Choroid plexus epithelial cell (primary cell): ENCODE results near the gene MTA2.
A peak's percentile ranks its signal among the peaks of the same experiment; 100 is the strongest.

Source experiments
- DNase-seq: peaks from one replicate; pipeline ENCODE4 v3.0.0-alpha.2; 2010; ENCODE audit warnings: low read depth
- H3K4me3 ChIP-seq: 2 replicates; pipeline ENCODE4 v1.5.1; 2011; ENCODE audit warnings: low read depth, mild to moderate bottlenecking, control low read depth, low read length, moderate library complexity
- CTCF ChIP-seq: conservative IDR thresholded peaks from 2 replicates; pipeline ENCODE4 v1.5.1; 2011; ENCODE audit warnings: low read depth, mild to moderate bottlenecking, control low read depth, inconsistent platforms, low read length, moderate library complexity

The MTA2 gene

DNA sequence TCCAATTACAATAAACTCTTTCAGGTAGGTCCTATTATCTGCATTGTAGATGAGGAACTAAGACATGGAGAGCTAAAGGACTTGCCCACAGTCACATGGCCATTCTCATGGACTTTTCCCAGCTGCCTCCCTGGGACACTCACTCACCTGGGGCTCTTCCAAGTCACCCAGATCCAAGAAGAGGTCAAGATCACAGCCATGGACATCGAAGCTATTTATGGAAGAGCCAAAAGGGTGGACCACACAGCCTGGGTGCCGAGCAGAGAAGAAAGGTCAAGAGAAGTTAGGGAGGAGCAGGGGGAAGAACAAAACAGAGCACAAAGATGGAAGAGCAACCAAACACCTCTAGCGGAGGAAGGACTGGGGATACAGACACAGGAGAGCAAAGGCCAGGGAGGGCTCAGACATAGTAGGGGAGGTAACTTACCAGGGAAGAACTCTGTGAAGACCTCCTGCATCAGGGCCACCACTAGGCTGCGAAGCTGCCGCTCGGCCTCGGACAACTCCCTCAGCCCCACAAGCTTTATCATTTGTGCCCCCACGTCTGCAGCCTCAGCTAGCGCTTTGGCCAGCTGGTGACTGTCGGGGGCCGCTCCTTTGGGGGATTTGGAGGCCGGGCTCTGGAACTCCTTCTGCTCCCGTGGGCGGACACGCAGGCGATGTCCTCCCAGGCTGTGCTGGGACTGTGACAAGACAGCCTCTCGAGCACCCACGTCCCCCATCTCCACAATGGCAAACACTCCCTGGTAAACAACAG, 20.5 kb downstream of the MTA2 start:
- no peak overlapping the region for H3K4me3 ChIP-seq
- no peak for TF ChIP-seq CTCF

GRCh38 chr11:62579252-62579651, 22.4 kb downstream of the MTA2 start:
- DNase-seq: no peak
- H3K4me3 ChIP-seq: no peak overlapping the region
- no peak for TF ChIP-seq CTCF

More for the DNA sequence above, 20.5 kb downstream of the MTA2 start:
- DNase-seq: no peak

DNA sequence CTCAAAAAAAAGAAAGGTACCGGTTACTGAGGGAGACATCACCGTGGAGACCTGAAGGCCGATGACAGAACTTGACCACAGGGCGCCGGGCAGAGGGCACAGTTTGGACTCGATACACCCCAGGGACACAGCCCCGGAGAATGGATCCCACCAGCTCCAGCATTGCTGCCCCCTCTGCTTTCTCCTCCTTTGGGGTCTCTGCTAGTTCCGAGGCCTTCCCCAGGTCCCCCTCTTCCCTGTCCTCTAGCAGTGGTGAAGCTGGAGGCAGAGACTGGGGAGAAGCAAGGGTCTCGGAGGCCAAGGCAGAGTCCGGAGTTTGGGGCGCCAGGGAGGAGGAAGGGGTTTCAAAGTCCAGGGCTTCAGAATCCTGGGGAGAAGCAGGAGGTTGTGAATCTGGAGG, 23.1 kb downstream of the MTA2 start:
- H3K4me3 ChIP-seq: no peak overlapping the region

GRCh38 chr11:62577046-62577714, 24.5 kb downstream of the MTA2 start:
- DNase-seq: peak; percentile 45
- no peak overlapping the region for H3K4me3 ChIP-seq
- no peak for TF ChIP-seq CTCF

More for the DNA sequence above, 23.1 kb downstream of the MTA2 start:
- DNase-seq: no peak
- no peak for TF ChIP-seq CTCF

GRCh38 chr11:62575837-62576236, 25.8 kb downstream of the MTA2 start:
- DNase-seq: no peak
- no peak for TF ChIP-seq CTCF
- peak overlapping the region; percentile 85 for H3K4me3 ChIP-seq

GRCh38 chr11:62575156-62575555, 26.5 kb downstream of the MTA2 start:
- TF ChIP-seq CTCF: no peak
- peak overlapping the region; percentile 85 for H3K4me3 ChIP-seq
- DNase-seq: no peak
